GM21515 (cell line): ENCODE data around the gene PTGER2.

Source experiments
- ATAC-seq: cut with Tn5 transposase; IDR thresholded peaks from one replicate; pipeline ENCODE4 v1.9.1; 2021; ENCODE audit not compliant: unreplicated experiment

The PTGER2 gene

GRCh38 chr14:52338051-52338681 is 24.1 kb downstream of the PTGER2 start:
- ATAC-seq = no peak

GRCh38 chr14:52339262-52339661 is 25.1 kb downstream of the PTGER2 start:
- ATAC-seq = no peak

- ATAC-seq = no peak
Measured at GRCh38 chr14:52342849-52343596, 28.9 kb downstream of the PTGER2 start.

- ATAC-seq = no peak
Measured at GRCh38 chr14:52346778-52347177, 32.7 kb downstream of the PTGER2 start.

- no peak for ATAC-seq
Measured at GRCh38 chr14:52348279-52348678, 34.2 kb downstream of the PTGER2 start.

- ATAC-seq = no peak
Measured at GRCh38 chr14:52348776-52349175, 34.7 kb downstream of the PTGER2 start.

- no peak for ATAC-seq
Measured at GRCh38 chr14:52349731-52350130, 35.6 kb downstream of the PTGER2 start.

- no peak for ATAC-seq
Measured at GRCh38 chr14:52350445-52350844, 36.3 kb downstream of the PTGER2 start.

GRCh38 chr14:52351233-52352060 is 37.3 kb downstream of the PTGER2 start:
- ATAC-seq = no peak

GRCh38 chr14:52352061-52352491 is 38.0 kb downstream of the PTGER2 start:
- ATAC-seq = no peak

GRCh38 chr14:52352569-52352968 is 38.5 kb downstream of the PTGER2 start:
- ATAC-seq = no peak

- ATAC-seq = no peak
Measured at GRCh38 chr14:52354242-52354641, 40.1 kb downstream of the PTGER2 start.

- no peak for ATAC-seq
Measured at GRCh38 chr14:52355016-52355431, 40.9 kb downstream of the PTGER2 start.

- ATAC-seq = no peak
Measured at GRCh38 chr14:52355526-52355925, 41.4 kb downstream of the PTGER2 start.

GRCh38 chr14:52356025-52356424 is 41.9 kb downstream of the PTGER2 start:
- no peak for ATAC-seq

GRCh38 chr14:52360831-52361230 is 46.7 kb downstream of the PTGER2 start:
- no peak for ATAC-seq

GRCh38 chr14:52363041-52363704 is 49.1 kb downstream of the PTGER2 start:
- no peak for ATAC-seq

- no peak for ATAC-seq
Measured at GRCh38 chr14:52363961-52364360, 49.8 kb downstream of the PTGER2 start.

GRCh38 chr14:52365071-52365470 is 51.0 kb downstream of the PTGER2 start:
- no peak for ATAC-seq

GRCh38 chr14:52366796-52367315 is 52.7 kb downstream of the PTGER2 start:
- ATAC-seq = no peak

- ATAC-seq = no peak
Measured at GRCh38 chr14:52369305-52369801, 55.2 kb downstream of the PTGER2 start.
